PC-3 (cell line): ENCODE data around the gene ZNF423. TPM values are rescaled to one million over a fixed set of nuclear protein-coding genes. Genes with fewer than 3 reads are reported as not detected.
A peak's percentile ranks its signal among the peaks of the same experiment; 100 is the strongest.

Experiments
- ATAC-seq: fragments of 200-7000 bp; cut with Tn5 transposase; 2 replicates; pipeline ENCODE4 v1.9.1; 2020; ENCODE audit warnings: mild to moderate bottlenecking, moderate library complexity
- BruUV-seq: library from RNA; stranded (reverse); fragments of 400-500 nt; replicated peaks from 2 replicates; lab custom pipeline; 2021; lab: Mats Ljungman, UMichigan
- CTCF ChIA-PET: fragments of 300-600 bp; sonication (Branson Sonifier 250); formaldehyde crosslinking; loops from one replicate; lab custom pipeline; 2022; ENCODE audit warnings: antibody characterized with exemption; lab: Charles Lee
- POLR2A ChIA-PET: fragments of 300-600 bp; sonication (Branson Sonifier 250); formaldehyde crosslinking; loops from one replicate; lab custom pipeline; 2022; ENCODE audit warnings: antibody characterized with exemption; ENCODE audit not compliant: unreplicated experiment; lab: Charles Lee
- DNase-seq: peaks from one replicate; pipeline ENCODE4 v3.0.0-alpha.2; 2015
- H2AFZ ChIP-seq: fragments of 300-600 bp; sonication (generic); 2 replicates; pipeline ENCODE4 v1.6.0; 2016; ENCODE audit warnings: antibody characterized with exemption, low read length
- H3F3A ChIP-seq: fragments of 300-600 bp; sonication (generic); one replicate; pipeline ENCODE4 v1.6.0; 2017; ENCODE audit warnings: antibody characterized with exemption, low read length, control low read depth, mild to moderate bottlenecking; ENCODE audit not compliant: unreplicated experiment
- H3K27ac ChIP-seq: fragments of 300-600 bp; sonication (generic); 2 replicates; pipeline ENCODE4 v1.5.1; 2016; ENCODE audit warnings: mild to moderate bottlenecking, low read length
- H3K27me3 ChIP-seq: fragments of 300-600 bp; sonication (generic); 2 replicates; pipeline ENCODE4 v1.6.1; 2016; ENCODE audit warnings: low read length, mixed read lengths
- H3K36me3 ChIP-seq: fragments of 300-600 bp; sonication (generic); 2 replicates; pipeline ENCODE4 v1.6.1; 2016; ENCODE audit warnings: low read depth, mixed run types, low read length, mixed read lengths
- H3K4me1 ChIP-seq: fragments of 300-600 bp; sonication (generic); 2 replicates; pipeline ENCODE4 v1.5.1; 2016; ENCODE audit warnings: low read length; ENCODE audit not compliant: insufficient read depth
- H3K4me2 ChIP-seq: fragments of 300-600 bp; sonication (generic); 2 replicates; pipeline ENCODE4 v1.6.0; 2016; ENCODE audit warnings: low read length
- H3K4me3 ChIP-seq: fragments of 300-600 bp; sonication (generic); 2 replicates; pipeline ENCODE4 v1.5.1; 2016; ENCODE audit warnings: mild to moderate bottlenecking, low read length, mixed read lengths
- H3K79me2 ChIP-seq: fragments of 300-600 bp; sonication (generic); 2 replicates; pipeline ENCODE4 v1.6.1; 2017; ENCODE audit warnings: low read length, mixed read lengths
- H3K9ac ChIP-seq: fragments of 300-600 bp; sonication (generic); 2 replicates; pipeline ENCODE4 v1.6.0; 2016; ENCODE audit warnings: mild to moderate bottlenecking, low read length
- H3K9me2 ChIP-seq: fragments of 300-600 bp; sonication (generic); replicated peaks from 2 replicates; pipeline ENCODE4 v1.6.1; 2016; ENCODE audit warnings: mixed run types, low read length, mixed read lengths
- H3K9me3 ChIP-seq: fragments of 300-600 bp; sonication (generic); 2 replicates; pipeline ENCODE4 v1.6.1; 2016; ENCODE audit warnings: low read length, mixed read lengths
- H4K20me1 ChIP-seq: fragments of 300-600 bp; sonication (generic); 2 replicates; pipeline ENCODE4 v1.6.1; 2016; ENCODE audit warnings: low read length, mixed read lengths
- EZH2 ChIP-seq: fragments of 300-600 bp; sonication (generic); IDR thresholded peaks from one replicate; pipeline ENCODE4 v1.6.1; 2017; ENCODE audit warnings: antibody characterized with exemption, mild to moderate bottlenecking, low read length; ENCODE audit not compliant: unreplicated experiment
- EZH2phosphoT487 ChIP-seq: fragments of 300-600 bp; sonication (generic); IDR thresholded peaks from 2 replicates; pipeline ENCODE4 v1.6.1; 2018; ENCODE audit warnings: mild to moderate bottlenecking, antibody characterized with exemption, low read length, borderline replicate concordance
- intact Hi-C: fragments of 100-400 bp; cut with micrococcal nuclease; formaldehyde crosslinking; loops from 2 replicates; pipeline ENCODE4 v1.9.0; 2023
- total RNA-seq: library from RNA; depleted of rRNA; stranded (reverse); fragments of >200 nt; gene quantifications from 2 replicates; pipeline ENCODE4 v1.2.3, GENCODE V29; 2014
- TF ChIP-seq, protein P1 (sequence below): fragments of 300-600 bp; sonication (generic); conservative IDR thresholded peaks from 2 replicates; pipeline ENCODE4 v1.5.1; 2017; ENCODE audit warnings: antibody characterized with exemption, low read depth, mild to moderate bottlenecking, low read length

The ZNF423 gene
- total RNA-seq, 1 experiment from 2014 or later, result not detected

DNA sequence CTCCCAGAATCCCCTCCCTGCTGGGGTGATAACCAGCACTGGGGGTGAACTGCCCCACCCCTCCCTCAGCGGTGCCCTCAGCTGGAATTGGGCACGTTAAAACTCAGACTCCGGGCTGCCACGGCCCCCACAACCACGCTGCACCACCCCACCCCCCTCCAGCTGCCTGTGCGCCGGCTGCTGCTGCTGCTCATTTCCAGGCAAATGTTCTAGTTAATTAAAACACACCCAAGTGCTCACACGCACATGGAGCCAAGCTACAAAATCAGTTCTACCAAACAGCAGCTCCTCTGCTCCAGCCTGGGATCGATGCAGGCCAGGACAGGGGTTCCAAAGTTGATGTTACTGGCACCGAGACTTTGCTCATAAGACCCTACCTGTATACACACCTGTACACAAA lies 180.5 kb downstream of the ZNF423 start:
- no peak overlapping the region for H2AFZ ChIP-seq
- ATAC-seq (no peak), DNase-seq (no peak)
- POLR2A ChIA-PET, result no interaction called here
- intact Hi-C loops, result no loop called here
- H3K9ac ChIP-seq, result no peak overlapping the region
- H3K36me3 ChIP-seq, result no peaks in the 10 kb centered on the region
- no peak for TF ChIP-seq EZH2
- TF ChIP-seq, protein P1, sequence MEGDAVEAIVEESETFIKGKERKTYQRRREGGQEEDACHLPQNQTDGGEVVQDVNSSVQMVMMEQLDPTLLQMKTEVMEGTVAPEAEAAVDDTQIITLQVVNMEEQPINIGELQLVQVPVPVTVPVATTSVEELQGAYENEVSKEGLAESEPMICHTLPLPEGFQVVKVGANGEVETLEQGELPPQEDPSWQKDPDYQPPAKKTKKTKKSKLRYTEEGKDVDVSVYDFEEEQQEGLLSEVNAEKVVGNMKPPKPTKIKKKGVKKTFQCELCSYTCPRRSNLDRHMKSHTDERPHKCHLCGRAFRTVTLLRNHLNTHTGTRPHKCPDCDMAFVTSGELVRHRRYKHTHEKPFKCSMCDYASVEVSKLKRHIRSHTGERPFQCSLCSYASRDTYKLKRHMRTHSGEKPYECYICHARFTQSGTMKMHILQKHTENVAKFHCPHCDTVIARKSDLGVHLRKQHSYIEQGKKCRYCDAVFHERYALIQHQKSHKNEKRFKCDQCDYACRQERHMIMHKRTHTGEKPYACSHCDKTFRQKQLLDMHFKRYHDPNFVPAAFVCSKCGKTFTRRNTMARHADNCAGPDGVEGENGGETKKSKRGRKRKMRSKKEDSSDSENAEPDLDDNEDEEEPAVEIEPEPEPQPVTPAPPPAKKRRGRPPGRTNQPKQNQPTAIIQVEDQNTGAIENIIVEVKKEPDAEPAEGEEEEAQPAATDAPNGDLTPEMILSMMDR, result no peak
- TF ChIP-seq EZH2phosphoT487, result no peak
- BruUV-seq, result no TSS peak
- CTCF ChIA-PET, result no interaction called here
- no peaks in the 10 kb centered on the region for H3K9me3 ChIP-seq
- H3K9me2 ChIP-seq, result no peaks in the 10 kb centered on the region
- no peaks in the 10 kb centered on the region for H3F3A ChIP-seq
- H3K4me3 ChIP-seq, result no peak overlapping the region
- H3K27me3 ChIP-seq, result no peaks in the 10 kb centered on the region
- H3K79me2 ChIP-seq, result no peaks in the 10 kb centered on the region
- H3K27ac ChIP-seq, result no peak overlapping the region
- H4K20me1 ChIP-seq, result no peaks in the 10 kb centered on the region
- H3K4me2 ChIP-seq, result no peak overlapping the region
- no peaks in the 10 kb centered on the region for H3K4me1 ChIP-seq

DNA sequence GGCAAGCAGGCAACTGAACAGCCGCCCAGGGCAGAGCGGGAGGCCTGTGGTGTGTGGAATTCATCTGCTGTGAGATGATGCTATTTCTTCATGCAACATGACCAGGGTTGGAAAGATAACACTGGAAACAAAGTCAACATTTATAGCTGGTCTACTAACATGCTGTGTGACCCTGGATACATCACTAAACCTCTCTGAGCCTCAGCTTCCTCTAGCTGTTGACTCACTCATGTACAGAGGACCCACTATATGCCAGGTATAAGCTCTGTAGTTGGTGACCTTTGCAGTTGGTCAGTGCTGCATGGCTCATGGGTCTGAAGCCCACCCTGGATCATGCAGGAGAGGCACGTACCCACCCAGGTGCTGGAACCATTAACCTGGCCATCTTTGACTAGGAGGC lies 180.9 kb downstream of the ZNF423 start:
- ATAC-seq (no peak), DNase-seq (no peak)
- H3K9ac ChIP-seq, result no peak overlapping the region
- no peaks in the 10 kb centered on the region for H3F3A ChIP-seq
- H2AFZ ChIP-seq, result no peak overlapping the region
- no peak overlapping the region for H3K27ac ChIP-seq
- no peaks in the 10 kb centered on the region for H3K4me1 ChIP-seq
- no peaks in the 10 kb centered on the region for H3K27me3 ChIP-seq
- BruUV-seq, result no TSS peak
- no peaks in the 10 kb centered on the region for H3K9me2 ChIP-seq
- no peak overlapping the region for H3K4me3 ChIP-seq
- no peaks in the 10 kb centered on the region for H3K36me3 ChIP-seq
- H4K20me1 ChIP-seq, result no peaks in the 10 kb centered on the region
- ChIA-PET POLR2A (no interaction called here), CTCF (no interaction called here)
- intact Hi-C loops, result no loop called here
- TF ChIP-seq, protein P1, result no peak
- TF ChIP-seq EZH2phosphoT487, result no peak
- TF ChIP-seq EZH2, result no peak
- H3K9me3 ChIP-seq, result no peaks in the 10 kb centered on the region
- H3K79me2 ChIP-seq, result no peaks in the 10 kb centered on the region
- H3K4me2 ChIP-seq, result no peak overlapping the region

DNA sequence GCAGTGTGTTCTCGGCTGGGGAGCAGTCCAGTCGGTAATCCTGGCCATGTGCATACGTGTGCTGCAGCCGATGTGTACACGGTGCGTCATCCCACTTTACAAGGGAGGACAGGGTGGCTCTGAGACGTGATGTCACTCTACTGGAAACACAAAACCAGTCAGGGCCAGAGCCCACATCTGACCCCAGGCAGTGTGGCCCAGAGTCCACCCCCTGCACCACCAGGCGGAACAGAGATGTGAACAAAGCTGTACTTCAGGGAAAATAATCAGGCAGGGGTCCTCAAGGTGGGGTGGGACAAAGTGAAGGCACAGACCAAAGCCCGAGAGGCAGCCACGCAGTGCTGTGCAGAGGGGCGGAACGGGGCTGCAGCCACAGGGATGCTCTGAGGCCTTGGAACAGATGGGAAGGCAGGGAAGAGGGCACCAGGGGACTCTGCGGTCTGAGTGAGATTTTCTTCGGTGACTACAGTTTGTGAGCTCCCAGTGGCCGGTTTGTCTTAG lies 181.5 kb downstream of the ZNF423 start:
- POLR2A ChIA-PET, result no interaction called here
- H3K79me2 ChIP-seq, result no peaks in the 10 kb centered on the region
- H3F3A ChIP-seq, result no peaks in the 10 kb centered on the region
- H3K9me3 ChIP-seq, result no peaks in the 10 kb centered on the region
- no peaks in the 10 kb centered on the region for H3K36me3 ChIP-seq
- no peak overlapping the region for H3K27ac ChIP-seq
- BruUV-seq, result no TSS peak
- H4K20me1 ChIP-seq, result no peaks in the 10 kb centered on the region
- ATAC-seq, result peak; percentile 38; the same call in 1 of the 2 replicates
- H3K4me3 ChIP-seq, result no peak overlapping the region
- peak; percentile 19 for DNase-seq
- no peak overlapping the region for H3K4me2 ChIP-seq
- H3K27me3 ChIP-seq, result no peaks in the 10 kb centered on the region
- intact Hi-C loops, result no loop called here
- no peak overlapping the region for H3K9ac ChIP-seq
- CTCF ChIA-PET, result no interaction called here
- no peaks in the 10 kb centered on the region for H3K4me1 ChIP-seq
- no peaks in the 10 kb centered on the region for H3K9me2 ChIP-seq
- no peak overlapping the region for H2AFZ ChIP-seq
- TF ChIP-seq EZH2, result no peak
- TF ChIP-seq, protein P1, result no peak
- TF ChIP-seq EZH2phosphoT487, result no peak
